ENCODE measurements around the gene GALM.
A peak's percentile ranks its signal among the peaks of the same experiment; 100 is the strongest.
"Not testable (repeated sequence)": the region's sequence is repeated elsewhere in the genome, so short reads cannot be mapped to it uniquely, and the experiment has no call there.

The GALM gene

GRCh38 chr2:38734299-38735058, 68.6 kb downstream of the GALM start:
- H3K4me1 Mint-ChIP-seq: peaks cover 23% of the 10 kb centered on the region
- peaks cover 13% of the 10 kb centered on the region for H3K9me3 Mint-ChIP-seq
- no peak for DNase-seq
- no peaks in the 10 kb centered on the region for H3K27me3 Mint-ChIP-seq (ENCODE audit: low read depth, poor library complexity)
- TF ChIP-seq CTCF (IDR thresholded peaks at IDR 0.05): no peak
- H3K4me3 Mint-ChIP-seq: no peak overlapping the region
- H3K27ac Mint-ChIP-seq: peak overlapping the region; percentile 72
- H3K36me3 Mint-ChIP-seq (ENCODE audit: low read depth): peaks cover 38% of the 10 kb centered on the region

DNA sequence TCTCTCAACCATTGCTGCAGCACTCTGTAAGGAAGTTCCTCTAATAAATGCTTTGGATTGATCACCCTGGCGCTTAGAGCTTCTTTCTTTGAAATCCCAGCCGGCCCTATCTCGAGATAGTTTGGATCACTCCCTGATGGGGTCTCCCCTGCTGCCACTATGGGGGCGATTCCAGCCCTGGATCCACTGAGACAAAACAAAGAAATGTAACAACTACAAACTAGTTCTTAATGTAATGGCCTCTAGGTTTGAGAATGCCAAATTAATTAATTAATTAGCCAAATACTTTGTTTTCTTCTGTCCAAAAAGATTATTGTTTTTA, 70.0 kb downstream of the GALM start:
- no peak for TF ChIP-seq CTCF (IDR thresholded peaks at IDR 0.05)
- Mint-ChIP-seq H3K4me1 (peaks cover 23% of the 10 kb centered on the region), H3K27ac (peak overlapping the region; percentile 95), H3K9me3 (peaks cover 21% of the 10 kb centered on the region), H3K27me3 (ENCODE audit: low read depth, poor library complexity) (no peaks in the 10 kb centered on the region), H3K4me3 (no peak overlapping the region), H3K36me3 (ENCODE audit: low read depth) (peaks cover 46% of the 10 kb centered on the region)
- DNase-seq: no peak

DNA sequence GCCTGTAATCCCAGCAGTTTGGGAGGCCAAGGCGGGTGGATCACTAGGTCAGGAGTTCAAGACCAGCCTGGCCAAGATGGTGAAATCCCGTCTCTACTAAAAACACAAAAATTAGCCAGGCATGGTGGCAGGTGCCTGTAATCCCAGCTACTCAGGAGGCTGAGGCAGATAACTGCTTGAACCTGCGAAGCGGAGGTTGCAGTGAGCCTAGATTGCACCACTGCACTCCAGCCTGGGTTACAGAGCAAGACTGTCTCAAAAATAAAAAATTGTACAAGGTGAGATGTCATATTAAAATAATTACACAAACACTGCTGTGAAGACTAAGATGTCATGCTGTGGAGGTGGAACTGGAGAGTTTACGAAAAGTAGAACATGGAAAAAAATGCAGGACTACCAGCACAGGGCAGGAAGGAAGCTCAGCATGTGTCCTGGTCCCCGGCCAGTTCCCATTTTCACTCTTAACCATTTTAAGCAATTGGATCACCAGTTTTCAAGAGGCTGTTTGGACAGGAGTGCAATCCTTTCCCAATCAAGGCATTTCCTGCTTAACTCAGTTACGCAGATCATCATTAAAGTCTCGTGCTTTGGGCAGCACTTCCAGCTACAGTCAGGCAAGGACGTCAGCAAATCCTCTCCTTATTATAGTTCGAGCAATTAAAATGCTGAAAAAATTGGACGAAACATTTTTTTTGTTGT, 71.2 kb downstream of the GALM start:
- H3K4me1 Mint-ChIP-seq: peaks cover 23% of the 10 kb centered on the region
- H3K4me3 Mint-ChIP-seq; DNase-seq; H3K27me3 Mint-ChIP-seq (ENCODE audit: low read depth, poor library complexity); H3K27ac Mint-ChIP-seq: not testable (repeated sequence)
- H3K9me3 Mint-ChIP-seq: peaks cover 21% of the 10 kb centered on the region
- H3K36me3 Mint-ChIP-seq (ENCODE audit: low read depth): peaks cover 58% of the 10 kb centered on the region

DNA sequence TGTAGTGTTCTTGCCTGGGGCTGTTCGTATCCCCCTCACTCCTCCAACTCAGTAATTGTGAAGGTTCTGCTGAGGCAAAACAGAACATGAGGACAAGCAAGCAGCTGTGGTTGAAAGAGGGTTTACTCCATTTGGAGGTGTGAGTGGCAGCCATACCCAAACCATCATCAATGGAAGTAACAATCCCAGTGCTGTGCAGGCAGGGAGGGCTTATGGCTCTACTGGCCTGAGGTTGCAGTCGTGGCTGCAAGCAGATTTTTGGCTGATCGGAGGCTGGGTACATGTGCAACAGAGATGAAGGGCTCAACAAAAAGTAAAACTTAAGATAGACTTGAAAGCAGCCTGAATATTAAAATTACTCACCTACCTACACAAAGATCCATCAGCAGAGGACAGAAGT, 72.0 kb downstream of the GALM start:
- no peaks in the 10 kb centered on the region for H3K27me3 Mint-ChIP-seq (ENCODE audit: low read depth, poor library complexity)
- DNase-seq: no peak
- H3K9me3 Mint-ChIP-seq: peaks cover 21% of the 10 kb centered on the region
- H3K4me1 Mint-ChIP-seq: peaks cover 23% of the 10 kb centered on the region
- no peak for TF ChIP-seq CTCF (IDR thresholded peaks at IDR 0.05)
- H3K4me3 Mint-ChIP-seq: no peak overlapping the region
- H3K36me3 Mint-ChIP-seq (ENCODE audit: low read depth): peaks cover 66% of the 10 kb centered on the region
- peak overlapping the region; percentile 81 for H3K27ac Mint-ChIP-seq

DNA sequence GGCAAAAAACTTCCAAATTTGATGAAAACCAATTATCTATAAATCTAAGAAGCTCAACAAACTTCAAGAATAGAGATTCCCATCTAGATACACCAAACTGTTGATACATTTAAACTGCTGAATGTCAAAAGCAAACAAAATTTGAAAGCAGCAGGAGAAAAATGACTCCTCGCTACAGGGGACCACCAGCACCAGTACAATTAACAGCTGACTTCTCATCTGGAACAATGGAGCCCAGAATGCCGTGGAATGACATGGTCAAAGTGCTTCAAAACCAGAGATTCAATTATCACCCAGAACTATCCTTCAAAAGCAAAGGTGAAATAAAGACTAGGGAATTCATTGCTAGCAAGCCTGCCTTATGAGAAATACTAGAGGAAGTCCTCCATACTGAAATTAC, 73.6 kb downstream of the GALM start:
- no peak overlapping the region for H3K4me3 Mint-ChIP-seq
- peaks cover 75% of the 10 kb centered on the region for H3K36me3 Mint-ChIP-seq (ENCODE audit: low read depth)
- peaks cover 21% of the 10 kb centered on the region for H3K9me3 Mint-ChIP-seq
- no peaks in the 10 kb centered on the region for H3K27me3 Mint-ChIP-seq (ENCODE audit: low read depth, poor library complexity)
- no peak for TF ChIP-seq CTCF (IDR thresholded peaks at IDR 0.05)
- H3K4me1 Mint-ChIP-seq: peaks cover 19% of the 10 kb centered on the region
- no peak for DNase-seq
- peak overlapping the region; percentile 67 for H3K27ac Mint-ChIP-seq

DNA sequence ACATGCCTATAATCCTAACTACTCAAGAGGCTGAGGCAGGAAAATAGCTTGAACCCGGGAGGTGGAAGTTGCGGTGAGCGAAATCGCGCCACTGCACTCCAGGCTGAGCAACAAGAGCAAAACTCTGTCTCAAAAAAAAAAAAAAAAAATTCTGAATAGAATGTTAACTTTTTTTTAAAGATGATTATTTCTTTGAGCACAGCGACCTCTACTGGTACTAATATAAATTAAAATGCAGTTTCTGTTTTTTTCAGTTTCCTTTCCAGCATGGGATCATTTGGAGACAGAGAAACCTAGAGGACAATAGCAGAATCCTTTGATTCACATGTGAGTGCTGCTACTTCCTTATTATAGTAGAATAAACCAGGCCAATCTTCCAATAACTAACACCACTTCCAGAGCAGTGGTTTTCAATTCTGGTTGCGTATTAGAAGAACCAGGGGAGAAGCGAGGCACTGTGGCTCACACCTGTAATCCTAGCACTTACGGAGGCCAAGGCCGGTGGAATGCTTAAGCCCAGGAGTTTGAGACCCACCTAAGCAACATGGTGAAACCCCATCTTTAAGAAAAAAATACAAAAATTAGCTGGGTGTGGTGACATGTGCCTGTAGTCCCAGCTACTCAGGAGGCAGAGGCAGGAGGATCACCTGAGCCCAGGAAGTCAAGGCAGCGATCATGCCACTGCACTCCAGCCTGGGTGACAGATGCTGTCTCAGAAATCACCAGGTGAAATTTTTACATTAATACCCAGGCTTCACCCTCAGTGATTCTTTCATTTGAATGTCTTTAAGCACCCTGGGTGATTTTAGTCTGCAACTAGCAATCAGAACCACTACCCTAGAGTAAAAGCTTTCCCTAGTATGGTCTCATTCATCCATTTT, 75.2 kb downstream of the GALM start:
- peak; percentile 50 for TF ChIP-seq CTCF (IDR thresholded peaks at IDR 0.05)
- H3K9me3 Mint-ChIP-seq: peaks cover 21% of the 10 kb centered on the region
- H3K4me3 Mint-ChIP-seq: no peak overlapping the region
- no peak overlapping the region for H3K27ac Mint-ChIP-seq
- no peak for DNase-seq
- H3K4me1 Mint-ChIP-seq: peaks cover 12% of the 10 kb centered on the region
- no peaks in the 10 kb centered on the region for H3K27me3 Mint-ChIP-seq (ENCODE audit: low read depth, poor library complexity)
- H3K36me3 Mint-ChIP-seq (ENCODE audit: low read depth): peaks cover 90% of the 10 kb centered on the region

Measured in nephron progenitor cell (in vitro differentiated cells).